ENCODE results near the gene SORCS3. TPM values are rescaled to one million over a fixed set of nuclear protein-coding genes. Genes with fewer than 3 reads are reported as not detected.

The SORCS3 gene
- total and polyA plus RNA-seq, 9 of the 15 experiments (the other 6 are each of a cell fraction or from before 2014, with no cell fraction given), result not detected

DNA sequence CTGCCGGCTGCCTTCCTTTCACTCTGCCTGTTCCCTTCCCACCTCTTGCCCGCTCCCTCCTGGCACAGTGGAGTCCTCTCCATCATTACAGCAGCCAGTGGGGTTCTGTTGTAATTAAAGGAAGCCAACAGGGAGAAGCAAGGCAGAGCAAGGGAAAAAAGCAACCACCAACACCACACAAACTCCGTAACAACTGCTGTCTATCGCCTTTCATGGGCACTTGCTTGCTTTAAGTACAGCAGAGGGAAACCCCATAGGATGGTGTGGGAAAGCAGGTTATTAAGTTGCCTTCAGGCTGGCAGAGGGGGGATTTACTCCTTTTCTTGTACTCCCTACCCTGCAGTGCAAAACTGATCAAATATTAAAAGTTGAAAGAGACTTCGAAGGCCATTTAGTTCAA lies 22.0 kb downstream of the SORCS3 start:
- H3K9me1 ChIP-seq (ENCODE audit: control insufficient read depth, insufficient read depth, low read length), result no peaks in the 10 kb centered on the region
- ATAC-seq (no peak), FAIRE-seq (no peak), DNase-seq (ENCODE audit: extremely low read depth in 1 of 4, low spot score in 3 of 4) (no peak)
- CTCF ChIA-PET (ENCODE audit: low intra/inter-chr PET ratio), result no interaction called here
- H3K9ac ChIP-seq (ENCODE audit: insufficient read depth in 1 of 2, low read depth in 2 of 2, low read length in 2 of 2), result no peak overlapping the region
- 0% methylated on average over 5 of the region's 5 CpGs for WGBS (ENCODE audit: insufficient coverage, low coverage, missing lambda C conversion rate)
- in situ Hi-C loops (cut with MboI) (no loop called here), intact Hi-C loops (cut with micrococcal nuclease) (no loop called here)
- H3K27me3 ChIP-seq (ENCODE audit: control insufficient read depth in 2 of 2, insufficient read depth in 2 of 2, low read length in 2 of 2), result no peaks in the 10 kb centered on the region
- POLR2A ChIA-PET, result no interaction called here
- no peaks in the 10 kb centered on the region for H3K36me3 ChIP-seq (ENCODE audit: control insufficient read depth, insufficient read depth, low read length)
- H3K79me2 ChIP-seq (ENCODE audit: control insufficient read depth, insufficient read depth, low read length), result no peaks in the 10 kb centered on the region
- H3K27ac ChIP-seq (ENCODE audit: extremely low read depth, low read depth, low read length), result no peak overlapping the region
- no peak for TF ChIP-seq CREBBP (IDR thresholded peaks at IDR 0.05; ENCODE audit: low read depth, low read length)
- TF ChIP-seq SRSF3 (IDR thresholded peaks at IDR 0.05; ENCODE audit: insufficient read depth, low read length), result no peak
- TF ChIP-seq PHB (CRISPR knock-in tag; IDR thresholded peaks at IDR 0.05), result no peak
- H3K9me3 ChIP-seq (replicated peaks; ENCODE audit: control insufficient read depth, insufficient read depth, low read depth, low read length), result no peaks in the 10 kb centered on the region
- H3K4me1 ChIP-seq (replicated peaks in 1 of 2; ENCODE audit: control insufficient read depth in 2 of 2, insufficient read depth in 2 of 2, low read length in 2 of 2), result no peaks in the 10 kb centered on the region
- H3K4me2 ChIP-seq (ENCODE audit: insufficient read depth, low read length), result no peak overlapping the region
- no peak overlapping the region for H3K4me3 ChIP-seq
- no peak overlapping the region for H2AFZ ChIP-seq (ENCODE audit: low read depth, low read length)
- no peaks in the 10 kb centered on the region for H4K20me1 ChIP-seq (replicated peaks; ENCODE audit: control insufficient read depth, insufficient read depth, low read length)
- BruUV-seq (replicated peaks), result no TSS peak

- Histone ChIP-seq H3K79me2 (ENCODE audit: control insufficient read depth, insufficient read depth, low read length) (no peaks in the 10 kb centered on the region), H2AFZ (ENCODE audit: low read depth, low read length) (no peak overlapping the region), H4K20me1 (replicated peaks; ENCODE audit: control insufficient read depth, insufficient read depth, low read length) (no peaks in the 10 kb centered on the region), H3K4me1 (replicated peaks in 1 of 2; ENCODE audit: control insufficient read depth in 2 of 2, insufficient read depth in 2 of 2, low read length in 2 of 2) (no peaks in the 10 kb centered on the region), H3K27me3 (ENCODE audit: control insufficient read depth in 2 of 2, insufficient read depth in 2 of 2, low read length in 2 of 2) (no peaks in the 10 kb centered on the region), H3K4me3 (no peak overlapping the region), H3K9ac (ENCODE audit: insufficient read depth in 1 of 2, low read depth in 2 of 2, low read length in 2 of 2) (no peak overlapping the region), H3K36me3 (ENCODE audit: control insufficient read depth, insufficient read depth, low read length) (no peaks in the 10 kb centered on the region), H3K9me1 (ENCODE audit: control insufficient read depth, insufficient read depth, low read length) (no peaks in the 10 kb centered on the region), H3K4me2 (ENCODE audit: insufficient read depth, low read length) (no peak overlapping the region), H3K9me3 (replicated peaks; ENCODE audit: control insufficient read depth, insufficient read depth, low read depth, low read length) (no peaks in the 10 kb centered on the region), H3K27ac (ENCODE audit: extremely low read depth, low read depth, low read length) (no peak overlapping the region)
- FAIRE-seq (no peak), ATAC-seq (no peak), DNase-seq (ENCODE audit: extremely low read depth in 1 of 4, low spot score in 3 of 4) (no peak)
- ChIA-PET CTCF (ENCODE audit: low intra/inter-chr PET ratio) (no interaction called here), POLR2A (no interaction called here)
- in situ Hi-C loops (cut with MboI) (no loop called here), intact Hi-C loops (cut with micrococcal nuclease) (no loop called here)
- 0% methylated on average over 3 of the region's 3 CpGs for WGBS (ENCODE audit: insufficient coverage, low coverage, missing lambda C conversion rate)
- no TSS peak for BruUV-seq (replicated peaks)
- no peak for TF ChIP-seq TBL1XR1 (IDR thresholded peaks at IDR 0.05; ENCODE audit: low read length in 2 of 2)
- no peak for TF ChIP-seq LARP7 (IDR thresholded peaks at IDR 0.05)
- TF ChIP-seq MTA2 (IDR thresholded peaks at IDR 0.05; ENCODE audit: low read depth), result no peak
- no peak for TF ChIP-seq RERE (CRISPR knock-in tag; IDR thresholded peaks at IDR 0.05; ENCODE audit: borderline replicate concordance)
- TF ChIP-seq, protein P1, sequence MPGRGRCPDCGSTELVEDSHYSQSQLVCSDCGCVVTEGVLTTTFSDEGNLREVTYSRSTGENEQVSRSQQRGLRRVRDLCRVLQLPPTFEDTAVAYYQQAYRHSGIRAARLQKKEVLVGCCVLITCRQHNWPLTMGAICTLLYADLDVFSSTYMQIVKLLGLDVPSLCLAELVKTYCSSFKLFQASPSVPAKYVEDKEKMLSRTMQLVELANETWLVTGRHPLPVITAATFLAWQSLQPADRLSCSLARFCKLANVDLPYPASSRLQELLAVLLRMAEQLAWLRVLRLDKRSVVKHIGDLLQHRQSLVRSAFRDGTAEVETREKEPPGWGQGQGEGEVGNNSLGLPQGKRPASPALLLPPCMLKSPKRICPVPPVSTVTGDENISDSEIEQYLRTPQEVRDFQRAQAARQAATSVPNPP (IDR thresholded peaks at IDR 0.05; ENCODE audit: borderline replicate concordance, insufficient read depth, insufficient read length), result no peak
- TF ChIP-seq GATAD2A (IDR thresholded peaks at IDR 0.05), result no peak
- TF ChIP-seq, protein P2, sequence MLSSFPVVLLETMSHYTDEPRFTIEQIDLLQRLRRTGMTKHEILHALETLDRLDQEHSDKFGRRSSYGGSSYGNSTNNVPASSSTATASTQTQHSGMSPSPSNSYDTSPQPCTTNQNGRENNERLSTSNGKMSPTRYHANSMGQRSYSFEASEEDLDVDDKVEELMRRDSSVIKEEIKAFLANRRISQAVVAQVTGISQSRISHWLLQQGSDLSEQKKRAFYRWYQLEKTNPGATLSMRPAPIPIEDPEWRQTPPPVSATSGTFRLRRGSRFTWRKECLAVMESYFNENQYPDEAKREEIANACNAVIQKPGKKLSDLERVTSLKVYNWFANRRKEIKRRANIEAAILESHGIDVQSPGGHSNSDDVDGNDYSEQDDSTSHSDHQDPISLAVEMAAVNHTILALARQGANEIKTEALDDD (IDR thresholded peaks at IDR 0.05), result no peak
Observed at GRCh38 chr10:104663563-104663962, 22.5 kb downstream of the SORCS3 start.

Measured in K562 (cell line).